ENCODE measurements around the gene GNAT1.

DNA sequence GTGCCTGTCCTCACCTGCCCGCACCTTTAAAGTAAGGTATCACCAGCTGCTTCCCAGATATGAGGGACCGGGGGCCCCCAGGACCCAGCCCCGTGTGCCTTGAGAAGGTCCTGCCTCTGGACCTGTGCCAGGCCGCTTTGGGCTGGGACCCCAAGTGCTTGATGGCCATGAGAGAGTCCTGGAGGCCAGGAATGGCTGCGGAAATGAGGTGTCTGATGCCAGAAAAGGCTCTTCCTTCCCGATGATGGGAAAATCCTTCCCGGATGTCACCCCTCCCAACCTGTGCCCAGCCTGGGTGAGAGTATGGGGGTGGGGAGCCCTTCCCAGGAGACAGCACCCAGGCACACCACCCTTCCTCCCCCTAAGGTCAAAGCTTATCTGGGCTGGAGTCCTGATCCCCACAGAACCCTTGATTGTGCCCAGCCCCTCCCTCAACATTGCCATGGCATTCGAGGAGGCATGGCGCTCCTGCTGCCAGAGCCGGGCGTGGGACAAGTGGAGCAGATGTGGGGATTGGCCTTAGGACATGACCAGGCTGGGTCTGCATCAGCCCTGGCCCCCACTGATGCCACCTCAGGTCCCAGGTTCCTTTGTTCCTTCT, 22.1 kb upstream of the GNAT1 start:
- TF ChIP-seq, protein P1, sequence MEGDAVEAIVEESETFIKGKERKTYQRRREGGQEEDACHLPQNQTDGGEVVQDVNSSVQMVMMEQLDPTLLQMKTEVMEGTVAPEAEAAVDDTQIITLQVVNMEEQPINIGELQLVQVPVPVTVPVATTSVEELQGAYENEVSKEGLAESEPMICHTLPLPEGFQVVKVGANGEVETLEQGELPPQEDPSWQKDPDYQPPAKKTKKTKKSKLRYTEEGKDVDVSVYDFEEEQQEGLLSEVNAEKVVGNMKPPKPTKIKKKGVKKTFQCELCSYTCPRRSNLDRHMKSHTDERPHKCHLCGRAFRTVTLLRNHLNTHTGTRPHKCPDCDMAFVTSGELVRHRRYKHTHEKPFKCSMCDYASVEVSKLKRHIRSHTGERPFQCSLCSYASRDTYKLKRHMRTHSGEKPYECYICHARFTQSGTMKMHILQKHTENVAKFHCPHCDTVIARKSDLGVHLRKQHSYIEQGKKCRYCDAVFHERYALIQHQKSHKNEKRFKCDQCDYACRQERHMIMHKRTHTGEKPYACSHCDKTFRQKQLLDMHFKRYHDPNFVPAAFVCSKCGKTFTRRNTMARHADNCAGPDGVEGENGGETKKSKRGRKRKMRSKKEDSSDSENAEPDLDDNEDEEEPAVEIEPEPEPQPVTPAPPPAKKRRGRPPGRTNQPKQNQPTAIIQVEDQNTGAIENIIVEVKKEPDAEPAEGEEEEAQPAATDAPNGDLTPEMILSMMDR (IDR thresholded peaks at IDR 0.05; ENCODE audit: insufficient read depth, low read length, poor library complexity, severe bottlenecking) = no peak
- no peak for TF ChIP-seq EZH2phosphoT487 (conservative IDR thresholded peaks at IDR 0.05; ENCODE audit: low read length)

All from SU-DHL-6 (cell line).